K562 (cell line): ENCODE results near the gene STX3. TPM values are rescaled to one million over a fixed set of nuclear protein-coding genes. Genes with fewer than 3 reads are reported as not detected.

Source experiments
- ATAC-seq: fragments of 200-7000 bp; cut with Tn5 transposase; 3 replicates; pipeline ENCODE4 v1.9.1; 2020; ENCODE audit warnings: moderate library complexity
- BruUV-seq: library from RNA; stranded (reverse); fragments of 400-500 nt; replicated peaks from 2 replicates; lab custom pipeline; 2021; lab: Mats Ljungman, UMichigan
- CTCF ChIA-PET: fragments of 300-600 bp; formaldehyde crosslinking; extraction: SDS; loops from one replicate; lab custom pipeline; 2021; ENCODE audit warnings: low intra/inter-chr PET ratio; lab: Yijun Ruan, JAX
- POLR2A ChIA-PET: fragments of 300-600, 350-650 bp; sonication (Branson Sonifier 250); formaldehyde crosslinking; extraction: SDS; loops from one replicate; lab custom pipeline; 2021; ENCODE audit warnings: antibody characterized with exemption, inconsistent platforms; lab: Yijun Ruan, JAX
- DNase-seq, 4 experiments: peaks; one replicate each; pipeline versions ENCODE4 v3.0.0 to v3.0.0-alpha.2; 2011 to 2018; ENCODE audit warnings: low spot score in 3 of 4, mixed read lengths in 3 of 4; ENCODE audit errors: extremely low read depth in 1 of 4
- FAIRE-seq: peaks from 2 replicates; lab custom pipeline; 2011; peaks lifted over from hg19 to GRCh38; lab: Jason Lieb, UNC
- H2AFZ ChIP-seq: 2 replicates; pipeline ENCODE4 v1.6.0; 2011; ENCODE audit warnings: low read depth, low read length, control low read depth, inconsistent platforms
- H3K27ac ChIP-seq: fragments of 200-600 bp; 3 replicates; pipeline ENCODE4 v1.8.0; 2011; ENCODE audit warnings: low read depth, mild to moderate bottlenecking, control low read depth, inconsistent platforms, low read length, moderate library complexity, mixed read lengths; ENCODE audit errors: extremely low read depth
- H3K27me3 ChIP-seq, 2 experiments: fragments of 300-600 bp in 1 of 2; 2 replicates in 1 of 2; 3 replicates in 1 of 2; pipeline versions ENCODE4 v1.6.0 to v1.8.0; 2011; ENCODE audit warnings: inconsistent platforms in 2 of 2, low read length in 2 of 2, mild to moderate bottlenecking in 1 of 2, mixed read lengths in 1 of 2, moderate library complexity in 1 of 2; ENCODE audit not compliant: control insufficient read depth in 2 of 2, insufficient read depth in 2 of 2
- H3K36me3 ChIP-seq: fragments of 300-600 bp; 3 replicates; pipeline ENCODE4 v1.8.0; 2011; ENCODE audit warnings: mild to moderate bottlenecking, low read length, inconsistent platforms; ENCODE audit not compliant: control insufficient read depth, insufficient read depth
- H3K4me1 ChIP-seq, 2 experiments: fragments of 200-600 bp in 1 of 2; replicated peaks in 1 of 2; 2 replicates in 1 of 2; 3 replicates in 1 of 2; pipeline versions ENCODE4 v1.5.1 to v1.8.0; 2011; ENCODE audit warnings: inconsistent platforms in 2 of 2, low read length in 2 of 2, mild to moderate bottlenecking in 1 of 2, mixed read lengths in 1 of 2, moderate library complexity in 1 of 2; ENCODE audit not compliant: control insufficient read depth in 2 of 2, insufficient read depth in 2 of 2
- H3K4me2 ChIP-seq: 2 replicates; pipeline ENCODE4 v1.6.1; 2011; ENCODE audit warnings: low read length, control low read depth, inconsistent platforms, mixed read lengths; ENCODE audit not compliant: insufficient read depth
- H3K4me3 ChIP-seq: fragments of 200-600 bp; sonication (generic), shearing (Covaris generic); 2 replicates; pipeline ENCODE4 v1.5.1; 2016; ENCODE audit warnings: control low read depth, inconsistent platforms
- H3K79me2 ChIP-seq: fragments of 200-600 bp; 3 replicates; pipeline ENCODE4 v1.8.0; 2011; ENCODE audit warnings: low read length, inconsistent platforms; ENCODE audit not compliant: control insufficient read depth, insufficient read depth
- H3K9ac ChIP-seq, 2 experiments: 2 replicates each; pipeline versions ENCODE4 v1.6.0 to v1.6.1; 2011; ENCODE audit warnings: low read depth in 2 of 2, low read length in 2 of 2, control low read depth in 1 of 2, inconsistent platforms in 1 of 2, mild to moderate bottlenecking in 1 of 2, mixed read lengths in 1 of 2; ENCODE audit not compliant: insufficient read depth in 1 of 2
- H3K9me1 ChIP-seq: one replicate; pipeline ENCODE4 v1.6.0; 2011; ENCODE audit warnings: inconsistent platforms, mild to moderate bottlenecking, low read length, moderate library complexity; ENCODE audit not compliant: control insufficient read depth, insufficient read depth
- H3K9me3 ChIP-seq: replicated peaks from 2 replicates; pipeline ENCODE4 v1.5.1; 2011; ENCODE audit warnings: low read depth, low read length, inconsistent platforms; ENCODE audit not compliant: control insufficient read depth, insufficient read depth
- H4K20me1 ChIP-seq: replicated peaks from 2 replicates; pipeline ENCODE4 v1.6.1; 2011; ENCODE audit warnings: low read length, inconsistent platforms, mixed read lengths; ENCODE audit not compliant: control insufficient read depth, insufficient read depth
- BCOR ChIP-seq: fragments of 450-650 bp; IDR thresholded peaks from 2 replicates; pipeline ENCODE4 v1.6.1; 2016
- NCOA1 ChIP-seq: fragments of 450-650 bp; IDR thresholded peaks from 2 replicates; pipeline ENCODE4 v1.6.1; 2016; ENCODE audit warnings: low read depth
- SRSF9 ChIP-seq: fragments of 200-400 bp; formaldehyde crosslinking; IDR thresholded peaks from 2 replicates; pipeline ENCODE4 v1.6.1; 2017; ENCODE audit warnings: low read depth, low read length, borderline replicate concordance
- TBP ChIP-seq: optimal IDR thresholded peaks from 2 replicates; pipeline ENCODE3; 2011; ENCODE audit warnings: low read depth, low read length, improper control_type of control experiment
- TEAD2 ChIP-seq: fragments of 450-650 bp; IDR thresholded peaks from 2 replicates; pipeline ENCODE4 v1.6.1; 2016; ENCODE audit warnings: missing genetic modification characterization, control low read depth, missing compliant biosample characterization
- TSHZ1 ChIP-seq: fragments of 250-450 bp; sonication (Bioruptor Pico); IDR thresholded peaks from 2 replicates; pipeline ENCODE4 v1.4.0; 2020; ENCODE audit warnings: mild to moderate bottlenecking, moderate library complexity
- WHSC1 ChIP-seq: IDR thresholded peaks from one replicate; pipeline ENCODE4 v1.6.1; 2012; ENCODE audit warnings: low read length, control low read depth, inconsistent platforms
- WGBS: fragments of 100-300 bp; shearing (Covaris generic); methylation state at CpG from one replicate; pipeline ENCODE4 v1.1.6; 2016; ENCODE audit warnings: low coverage, mixed read lengths; ENCODE audit not compliant: insufficient coverage; ENCODE audit errors: missing lambda C conversion rate; 5-methylcytosine and 5-hydroxymethylcytosine counted together
- in situ Hi-C: fragments of 300-500 bp; cut with MboI; formaldehyde crosslinking; loops from 4 replicates; pipeline ENCODE4 v1.15.0; 2018; ENCODE audit warnings: inconsistent platforms, mixed read lengths
- intact Hi-C: fragments of 100-400 bp; cut with micrococcal nuclease; formaldehyde crosslinking; loops from 2 replicates; pipeline ENCODE4 v1.14.2; 2022
- polyA plus RNA-seq, 8 experiments: library from polyadenylated mRNA; depleted of rRNA in 4 of 8; stranded (reverse) in 5 of 8; unstranded in 3 of 8; fragments of >200 nt; fragmentation: Nextera tagmentation in 2 of 8; fragmentation: Illumina TruSeq in 1 of 8; extraction: Ambion mirVana in 2 of 8; extraction: Trizol in 1 of 8; gene quantifications; 2 replicates each; pipeline versions ENCODE4 v1.2.1 to v1.2.3, GENCODE V29; 2011 to 2014; ENCODE audit warnings: inconsistent platforms in 1 of 8, missing spikeins in 1 of 8
- total RNA-seq, 7 experiments: library from RNA; depleted of rRNA in 6 of 7; stranded (reverse); fragments of >200 nt in 6 of 7; fragmentation: Illumina TruSeq in 2 of 7; extraction: Trizol in 2 of 7; gene quantifications; 2 replicates each; pipeline versions ENCODE4 v1.2.1 to v1.2.3, GENCODE V29; 2011 to 2021; ENCODE audit warnings: low replicate concordance in 1 of 7

STX3 gene
- total and polyA plus RNA-seq, 9 of the 15 experiments (the other 6 are each of a cell fraction or from before 2014, with no cell fraction given): 12.0 to 91.6 (median 48.7) TPM

DNA sequence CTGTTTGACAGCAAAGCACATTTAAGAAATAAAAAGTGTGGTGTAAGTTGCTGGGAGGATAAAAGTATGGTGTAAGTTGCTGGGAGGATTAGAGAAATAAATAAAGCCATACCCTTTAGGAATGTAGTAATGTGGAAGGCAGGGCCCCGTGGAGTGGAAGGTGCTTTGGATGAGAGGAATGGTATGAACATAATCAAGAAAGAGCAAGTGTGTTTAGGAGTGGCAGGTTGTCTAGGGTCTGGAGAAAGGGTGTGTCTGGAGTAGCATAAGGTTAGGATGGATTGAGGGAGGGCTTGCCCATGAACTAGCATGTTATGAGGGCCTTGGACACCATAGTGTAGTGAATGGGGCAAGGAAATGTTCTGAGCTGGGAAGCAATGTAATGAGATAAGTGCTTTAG lies 37.3 kb downstream of the STX3 start:
- Histone ChIP-seq H3K9ac (no peak overlapping the region), H3K36me3 (peaks cover 100% of the 10 kb centered on the region), H4K20me1 (peaks cover under 1% of the 10 kb centered on the region; the same call in 1 of the 2 replicates)
- no peak for FAIRE-seq
- CTCF ChIA-PET: no interaction called here
- TF ChIP-seq TEAD2 (tag): no peak
- TF ChIP-seq TBP: no peak
- TF ChIP-seq SRSF9: no peak
- no peak for TF ChIP-seq NCOA1
- TF ChIP-seq BCOR: no peak
- no peak for TF ChIP-seq WHSC1
- TF ChIP-seq TSHZ1 (CRISPR knock-in tag): no peak
- TF ChIP-seq, all 486 proteins: peak for 0
- DNase-seq (no peak), ATAC-seq (no peak)
- intact Hi-C loops: no loop called here
- Histone ChIP-seq H3K9me3 (no peaks in the 10 kb centered on the region), H3K27ac (no peak overlapping the region), H3K9me1 (no peaks in the 10 kb centered on the region), H3K27me3 (no peaks in the 10 kb centered on the region), H3K79me2 (no peaks in the 10 kb centered on the region), H3K4me1 (peaks cover 0 to 5% of the 10 kb centered on the region in 2 experiments; a peak in 3 of 5 replicates), H3K4me3 (no peak overlapping the region), H2AFZ (no peak overlapping the region), H3K4me2 (no peak overlapping the region)
- 69% methylated on average over 1 of the region's 1 CpG for WGBS
- BruUV-seq: no TSS peak
- POLR2A ChIA-PET: interaction anchor here (1.4 kb wide), 1 partner anchor 17 kb away, joined by 3 read pairs; no protein-coding TSS in a partner anchor
- in situ Hi-C loops: no loop called here
